SU-DHL-6 (cell line): Measurements from ENCODE around the gene RECQL5.

Experiments used
- H2AFZ ChIP-seq: fragments of 200-600 bp; sonication (generic); 2 replicates; pipeline ENCODE4 v1.6.1; 2014; ENCODE audit warnings: low read depth, mild to moderate bottlenecking, moderate library complexity, mixed read lengths, antibody characterized with exemption, low read length; ENCODE audit not compliant: severe bottlenecking
- H3F3A ChIP-seq: fragments of 200-600 bp; shearing (Covaris generic); 2 replicates; pipeline ENCODE4 v1.6.0; 2016; ENCODE audit warnings: antibody characterized with exemption, mild to moderate bottlenecking; ENCODE audit not compliant: insufficient read depth
- H3K27ac ChIP-seq: fragments of 200-600 bp; sonication (generic); 2 replicates; pipeline ENCODE4 v1.5.1; 2016; ENCODE audit warnings: low read depth, mild to moderate bottlenecking, low read length, moderate library complexity, mixed read lengths
- H3K27me3 ChIP-seq: fragments of 200-600 bp; sonication (generic), shearing (Covaris generic); 2 replicates; pipeline ENCODE4 v1.6.0; 2014; ENCODE audit warnings: mild to moderate bottlenecking, low read length
- H3K36me3 ChIP-seq: fragments of 200-600 bp; sonication (generic); 2 replicates; pipeline ENCODE4 v1.6.1; 2014; ENCODE audit warnings: mild to moderate bottlenecking, low read length, mixed read lengths
- H3K4me2 ChIP-seq: fragments of 300-600, 200-600 bp; shearing (Covaris generic), sonication (generic); 2 replicates; pipeline ENCODE4 v1.6.0; 2014; ENCODE audit warnings: low read length, low read depth, mild to moderate bottlenecking; ENCODE audit not compliant: poor library complexity, severe bottlenecking
- H3K4me3 ChIP-seq: fragments of 200-600 bp; sonication (generic); 2 replicates; pipeline ENCODE4 v1.5.1; 2014; ENCODE audit warnings: antibody characterized with exemption, low read length, mild to moderate bottlenecking, mixed read lengths; ENCODE audit not compliant: insufficient read depth, poor library complexity, severe bottlenecking
- H3K79me2 ChIP-seq: fragments of 200-600 bp; sonication (generic); 2 replicates; pipeline ENCODE4 v1.6.1; 2014; ENCODE audit warnings: mild to moderate bottlenecking, low read length, moderate library complexity; ENCODE audit not compliant: insufficient read depth
- H3K9ac ChIP-seq: fragments of 200-600 bp; sonication (generic); 2 replicates; pipeline ENCODE4 v1.7.0; 2014; ENCODE audit warnings: mild to moderate bottlenecking, low read length
- H3K9me2 ChIP-seq: fragments of 200-600 bp; sonication (generic); replicated peaks from 2 replicates; pipeline ENCODE4 v1.6.1; 2014; ENCODE audit warnings: low read length; ENCODE audit not compliant: insufficient read depth
- H3K9me3 ChIP-seq: fragments of 200-600 bp; sonication (generic); 2 replicates; pipeline ENCODE4 v1.6.1; 2014; ENCODE audit warnings: low read length, mixed read lengths; ENCODE audit not compliant: insufficient read depth
- H4K20me1 ChIP-seq: fragments of 200-600 bp; sonication (generic); 2 replicates; pipeline ENCODE4 v1.6.1; 2014; ENCODE audit warnings: low read depth, mild to moderate bottlenecking, antibody characterized with exemption, low read length, moderate library complexity, mixed read lengths
- CTCF ChIP-seq: fragments of 200-600 bp; sonication (generic); IDR thresholded peaks from one replicate; pipeline ENCODE4 v1.5.1; 2017; ENCODE audit warnings: antibody characterized with exemption, mild to moderate bottlenecking, low read length, moderate library complexity; ENCODE audit not compliant: insufficient read depth, poor library complexity, severe bottlenecking
- EZH2phosphoT487 ChIP-seq: fragments of 200-600 bp; sonication (generic), shearing (Covaris generic); conservative IDR thresholded peaks from 2 replicates; pipeline ENCODE4 v1.6.1; 2018; ENCODE audit warnings: mild to moderate bottlenecking, antibody characterized with exemption, low read length, moderate library complexity, mixed read lengths

RECQL5 gene

GRCh38 chr17:75706042-75706728 is 39.2 kb upstream of the RECQL5 start:
- Histone ChIP-seq H3K4me3 (no peak overlapping the region), H3K4me2 (no peak overlapping the region), H3K9me3 (no peaks in the 10 kb centered on the region), H3F3A (no peaks in the 10 kb centered on the region), H4K20me1 (no peaks in the 10 kb centered on the region), H3K27ac (no peak overlapping the region), H3K9me2 (no peaks in the 10 kb centered on the region), H2AFZ (no peak overlapping the region), H3K79me2 (no peaks in the 10 kb centered on the region), H3K27me3 (no peaks in the 10 kb centered on the region), H3K9ac (no peak overlapping the region), H3K36me3 (no peaks in the 10 kb centered on the region)
- TF ChIP-seq EZH2phosphoT487 = no peak
- TF ChIP-seq CTCF = no peak

GRCh38 chr17:75704963-75705875 is 38.3 kb upstream of the RECQL5 start:
- Histone ChIP-seq H4K20me1 (no peaks in the 10 kb centered on the region), H3K27me3 (no peaks in the 10 kb centered on the region), H2AFZ (no peak overlapping the region), H3F3A (no peaks in the 10 kb centered on the region), H3K9me2 (no peaks in the 10 kb centered on the region), H3K9ac (no peak overlapping the region), H3K9me3 (no peaks in the 10 kb centered on the region), H3K36me3 (0 out of 2 replicates have a peak, but pooled peaks cover 2% of the 10 kb centered on the region), H3K4me2 (no peak overlapping the region), H3K79me2 (no peaks in the 10 kb centered on the region), H3K4me3 (no peak overlapping the region), H3K27ac (no peak overlapping the region)
- no peak for TF ChIP-seq EZH2phosphoT487
- no peak for TF ChIP-seq CTCF

- Histone ChIP-seq H3F3A (no peaks in the 10 kb centered on the region), H2AFZ (no peak overlapping the region), H3K27me3 (no peaks in the 10 kb centered on the region), H4K20me1 (no peaks in the 10 kb centered on the region), H3K9me3 (no peaks in the 10 kb centered on the region), H3K4me3 (no peak overlapping the region), H3K27ac (no peak overlapping the region), H3K9me2 (no peaks in the 10 kb centered on the region), H3K9ac (no peak overlapping the region), H3K4me2 (no peak overlapping the region), H3K79me2 (no peaks in the 10 kb centered on the region), H3K36me3 (0 out of 2 replicates have a peak, but pooled peaks cover 5% of the 10 kb centered on the region)
- no peak for TF ChIP-seq CTCF
Measured at GRCh38 chr17:75703591-75703990, 36.6 kb upstream of the RECQL5 start.
